K562 (cell line): ENCODE data around the gene YARS1. TPM values are rescaled to one million over a fixed set of nuclear protein-coding genes. Genes with fewer than 3 reads are reported as not detected.

Experiments used
- ADNP ChIP-seq: fragments of 200-800 bp; sonication (Bioruptor generic); IDR thresholded peaks from 2 replicates; pipeline ENCODE4 v1.6.1; 2016; ENCODE audit warnings: missing genetic modification characterization, missing compliant biosample characterization
- AFF1 ChIP-seq, 2 experiments: fragments of 450-650 bp; IDR thresholded peaks; 2 replicates each; pipeline ENCODE4 v1.6.1; 2018; ENCODE audit warnings: mild to moderate bottlenecking in 2 of 2, low read depth in 1 of 2; ENCODE audit not compliant: partially characterized antibody in 2 of 2
- CBX1 ChIP-seq: sonication (generic); IDR thresholded peaks from 2 replicates; pipeline ENCODE4 v1.6.1; 2016; ENCODE audit warnings: antibody characterized with exemption, low read depth, mild to moderate bottlenecking
- CSDE1 ChIP-seq, 2 experiments: fragments of 450-650 bp; IDR thresholded peaks; 2 replicates each; pipeline ENCODE4 v1.6.1; 2016; ENCODE audit warnings: mild to moderate bottlenecking in 1 of 2
- DPF2 ChIP-seq: fragments of 450-650 bp; IDR thresholded peaks from 2 replicates; pipeline ENCODE4 v1.6.1; 2016
- ETS2 ChIP-seq: IDR thresholded peaks from 2 replicates; pipeline ENCODE4 v1.6.1; 2016; ENCODE audit warnings: borderline replicate concordance, missing genetic modification characterization, mild to moderate bottlenecking, moderate library complexity, missing compliant biosample characterization; ENCODE audit not compliant: poor library complexity, severe bottlenecking
- HDAC2 ChIP-seq: fragments of 450-650 bp; IDR thresholded peaks from 2 replicates; pipeline ENCODE4 v1.6.1; 2016; ENCODE audit warnings: mild to moderate bottlenecking
- HNRNPLL ChIP-seq: fragments of 200-400 bp; formaldehyde crosslinking; IDR thresholded peaks from 2 replicates; pipeline ENCODE4 v1.6.1; 2017; ENCODE audit warnings: low read length, low read depth, mild to moderate bottlenecking; ENCODE audit not compliant: poor library complexity, severe bottlenecking
- MTA1 ChIP-seq: fragments of 450-650 bp; IDR thresholded peaks from 2 replicates; pipeline ENCODE4 v1.6.1; 2017; ENCODE audit warnings: borderline replicate concordance
- NR1H2 ChIP-seq: sonication (generic); formaldehyde crosslinking; IDR thresholded peaks from 2 replicates; pipeline ENCODE4 v1.4.0; 2020; ENCODE audit warnings: mild to moderate bottlenecking, missing genetic modification reagents
- PML ChIP-seq: IDR thresholded peaks from 2 replicates; pipeline ENCODE4 v1.6.1; 2012; ENCODE audit warnings: low read length, inconsistent platforms
- RFX7 ChIP-seq: fragments of 250-450 bp; sonication (Bioruptor Pico); IDR thresholded peaks from 2 replicates; pipeline ENCODE4 v1.5.1; 2021; ENCODE audit warnings: mild to moderate bottlenecking
- THRAP3 ChIP-seq: fragments of 450-650 bp; IDR thresholded peaks from 2 replicates; pipeline ENCODE4 v1.6.1; 2016; ENCODE audit warnings: mild to moderate bottlenecking, inconsistent platforms, borderline replicate concordance
- ZBTB9 ChIP-seq: fragments of 450-650 bp; formaldehyde crosslinking; IDR thresholded peaks from 2 replicates; pipeline ENCODE4 v1.4.0; 2020; ENCODE audit warnings: mild to moderate bottlenecking, moderate library complexity
- ZMIZ1 ChIP-seq, 2 experiments: fragments of 150-350 bp in 1 of 2; IDR thresholded peaks; 2 replicates each; pipeline ENCODE4 v1.6.1; 2012 to 2016; ENCODE audit warnings: low read depth in 2 of 2, low read length in 2 of 2, mild to moderate bottlenecking in 1 of 2, moderate library complexity in 1 of 2
- ZNF134 ChIP-seq: fragments of 250-450 bp; sonication (Bioruptor Pico); conservative IDR thresholded peaks from 2 replicates; pipeline ENCODE4 v1.4.0; 2020
- ZNF143 ChIP-seq: sonication (generic); formaldehyde crosslinking; IDR thresholded peaks from 2 replicates; pipeline ENCODE4 v1.9.0; 2022; ENCODE audit warnings: mild to moderate bottlenecking, missing genetic modification reagents
- ZNF384 ChIP-seq: IDR thresholded peaks from 2 replicates; pipeline ENCODE4 v1.6.1; 2012; ENCODE audit warnings: low read depth, low read length, improper control_type of control experiment
- ZNF668 ChIP-seq: fragments of 250-450 bp; sonication (Bioruptor Pico); IDR thresholded peaks from 2 replicates; pipeline ENCODE4 v1.8.0; 2022; ENCODE audit warnings: mild to moderate bottlenecking, inconsistent platforms
- polyA plus RNA-seq, 8 experiments: library from polyadenylated mRNA; depleted of rRNA in 4 of 8; stranded (reverse) in 5 of 8; unstranded in 3 of 8; fragments of >200 nt; fragmentation: Nextera tagmentation in 2 of 8; fragmentation: Illumina TruSeq in 1 of 8; extraction: Ambion mirVana in 2 of 8; extraction: Trizol in 1 of 8; gene quantifications; 2 replicates each; pipeline versions ENCODE4 v1.2.1 to v1.2.3, GENCODE V29; 2011 to 2014; ENCODE audit warnings: inconsistent platforms in 1 of 8, missing spikeins in 1 of 8
- total RNA-seq, 7 experiments: library from RNA; depleted of rRNA in 6 of 7; stranded (reverse); fragments of >200 nt in 6 of 7; fragmentation: Illumina TruSeq in 2 of 7; extraction: Trizol in 2 of 7; gene quantifications; 2 replicates each; pipeline versions ENCODE4 v1.2.1 to v1.2.3, GENCODE V29; 2011 to 2021; ENCODE audit warnings: low replicate concordance in 1 of 7

The YARS1 gene
- total and polyA plus RNA-seq, 9 of the 15 experiments (the other 6 are each of a cell fraction or from before 2014, with no cell fraction given) = 66.2 to 336 (median 201) TPM

GRCh38 chr1:32817815-32818786 is 943 bp upstream of the YARS1 start (continued):
- TF ChIP-seq ZNF668 (CRISPR knock-in tag) = no peak
- TF ChIP-seq DPF2 = peak; percentile 9; the same call in 1 of the 2 replicates
- peak; percentile 1; the same call in 1 of the 2 replicates for TF ChIP-seq PML
- TF ChIP-seq AFF1 (IDR thresholded peaks at IDR 0.05; ENCODE audit: low read depth in 1 of 2, partially characterized antibody in 2 of 2) = peak in 1 of 2 experiments; percentile 83
- TF ChIP-seq MTA1 = no peak
- TF ChIP-seq HNRNPLL = peak; percentile 1
- no peak for TF ChIP-seq RFX7 (CRISPR knock-in tag)
- no peak for TF ChIP-seq ADNP (tag)
- TF ChIP-seq ETS2 (tag) = no peak
- no peak for TF ChIP-seq ZNF134 (CRISPR knock-in tag)
- TF ChIP-seq ZNF143 (CRISPR knock-in tag) = no peak; the same call in 1 of the 2 replicates
- TF ChIP-seq HDAC2 = no peak
- TF ChIP-seq NR1H2 (CRISPR knock-in tag) = peak; percentile 96; the same call in 1 of the 2 replicates
- TF ChIP-seq ZBTB9 (CRISPR knock-in tag) = no peak
- no peak for TF ChIP-seq THRAP3
- no peak for TF ChIP-seq ZMIZ1 (IDR thresholded peaks at IDR 0.05; ENCODE audit: low read depth in 2 of 2, low read length in 2 of 2)
- TF ChIP-seq ZNF384 = 0 out of 2 replicates have a peak, but pooled peaks have one; percentile 8
- no peak; a peak in 1 of 4 replicates for TF ChIP-seq CSDE1 (IDR thresholded peaks at IDR 0.05)
- peak; percentile 29; the same call in 1 of the 2 replicates for TF ChIP-seq CBX1
